ENCODE measurements around the gene PRPF19.

The PRPF19 gene

GRCh38 chr11:60849641-60850520 lies 56.5 kb downstream of the PRPF19 start:
- WGBS (ENCODE audit: insufficient coverage, insufficient read length) = no CpG with 5 or more reads among the region's 29 CpGs
- no peak overlapping the region for H3K27ac ChIP-seq (ENCODE audit: low read length)
- H3K27me3 ChIP-seq (ENCODE audit: control insufficient read depth, insufficient read depth, low read length) = no peaks in the 10 kb centered on the region
- peaks cover 2% of the 10 kb centered on the region; the same call in 1 of the 2 replicates for H3K4me1 ChIP-seq (ENCODE audit: control insufficient read depth, insufficient read depth, low read length)
- H3K36me3 ChIP-seq (ENCODE audit: control insufficient read depth, insufficient read depth, low read length) = peaks cover 21% of the 10 kb centered on the region
- H3K9me3 ChIP-seq (ENCODE audit: control insufficient read depth, insufficient read depth, low read length) = no peaks in the 10 kb centered on the region
- H3K4me3 ChIP-seq (ENCODE audit: low read length) = no peak overlapping the region
- DNase-seq (ENCODE audit: low read depth, low spot score) = no peak

DNA sequence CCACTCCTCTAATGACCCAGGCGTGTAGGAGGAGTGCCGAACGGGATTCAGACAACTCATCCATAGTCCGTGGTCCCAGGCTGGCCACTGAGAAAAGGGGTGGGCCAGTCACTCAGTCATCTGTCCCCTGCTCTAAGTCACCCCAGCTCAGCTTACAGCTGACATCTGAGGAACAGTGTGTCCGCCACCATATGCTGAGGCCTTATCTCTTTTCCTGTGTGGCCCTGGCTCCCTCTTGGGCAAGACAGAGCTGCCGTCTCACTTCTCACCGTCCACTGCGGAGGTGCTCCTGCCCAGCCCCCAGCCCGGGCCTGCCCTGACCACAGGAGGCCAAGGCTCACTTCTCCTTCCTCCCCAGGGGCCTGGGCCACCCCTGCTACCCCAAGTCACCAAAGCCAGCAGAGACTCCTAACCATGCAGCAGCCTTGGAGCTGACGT lies 57.7 kb downstream of the PRPF19 start:
- H3K4me1 ChIP-seq (ENCODE audit: control insufficient read depth, insufficient read depth, low read length) = peaks cover 3% of the 10 kb centered on the region; the same call in 1 of the 2 replicates
- no CpG with 5 or more reads among the region's 10 CpGs for WGBS (ENCODE audit: insufficient coverage, insufficient read length)
- H3K27ac ChIP-seq (ENCODE audit: low read length) = no peak overlapping the region
- peaks cover 21% of the 10 kb centered on the region for H3K36me3 ChIP-seq (ENCODE audit: control insufficient read depth, insufficient read depth, low read length)
- DNase-seq (ENCODE audit: low read depth, low spot score) = no peak
- H3K9me3 ChIP-seq (ENCODE audit: control insufficient read depth, insufficient read depth, low read length) = no peaks in the 10 kb centered on the region
- H3K27me3 ChIP-seq (ENCODE audit: control insufficient read depth, insufficient read depth, low read length) = no peaks in the 10 kb centered on the region
- no peak overlapping the region for H3K4me3 ChIP-seq (ENCODE audit: low read length)

- Histone ChIP-seq H3K27ac (ENCODE audit: low read length) (no peak overlapping the region), H3K36me3 (ENCODE audit: control insufficient read depth, insufficient read depth, low read length) (peaks cover 21% of the 10 kb centered on the region)
Measured at GRCh38 chr11:60847896-60848295, 58.5 kb downstream of the PRPF19 start.

DNA sequence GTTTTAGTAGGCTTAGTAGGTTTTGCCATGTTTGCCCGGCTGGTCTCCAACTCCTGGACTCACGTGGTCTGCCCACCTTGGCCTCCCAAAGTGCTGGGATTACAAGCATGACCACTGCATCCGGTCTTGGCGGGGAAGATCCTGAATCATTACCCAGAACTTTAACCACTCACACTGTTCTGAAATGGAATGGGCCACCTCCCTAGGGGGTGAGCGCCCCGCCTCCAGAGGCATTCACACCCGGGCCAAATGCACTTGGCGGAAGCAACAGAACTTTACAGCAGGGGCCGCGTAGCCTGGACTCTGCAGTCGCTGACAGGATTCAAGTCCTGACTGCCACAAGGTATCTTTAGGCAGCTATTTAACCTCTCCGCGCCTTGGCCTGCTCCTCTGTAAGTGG lies 59.1 kb downstream of the PRPF19 start:
- no peak for DNase-seq (ENCODE audit: low read depth, low spot score)
- Histone ChIP-seq H3K27ac (ENCODE audit: low read length) (no peak overlapping the region), H3K4me3 (ENCODE audit: low read length) (no peak overlapping the region), H3K9me3 (ENCODE audit: control insufficient read depth, insufficient read depth, low read length) (no peaks in the 10 kb centered on the region), H3K36me3 (ENCODE audit: control insufficient read depth, insufficient read depth, low read length) (peaks cover 21% of the 10 kb centered on the region), H3K4me1 (ENCODE audit: control insufficient read depth, insufficient read depth, low read length) (peaks cover 1% of the 10 kb centered on the region; the same call in 1 of the 2 replicates), H3K27me3 (ENCODE audit: control insufficient read depth, insufficient read depth, low read length) (no peaks in the 10 kb centered on the region)
- WGBS (ENCODE audit: insufficient coverage, insufficient read length) = no CpG with 5 or more reads among the region's 13 CpGs

More at GRCh38 chr11:60847896-60848295, 58.5 kb downstream of the PRPF19 start:
- H3K27me3 ChIP-seq (ENCODE audit: control insufficient read depth, insufficient read depth, low read length) = no peaks in the 10 kb centered on the region
- no peak for DNase-seq (ENCODE audit: low read depth, low spot score)
- H3K9me3 ChIP-seq (ENCODE audit: control insufficient read depth, insufficient read depth, low read length) = no peaks in the 10 kb centered on the region
- WGBS (ENCODE audit: insufficient coverage, insufficient read length) = no CpG with 5 or more reads among the region's 12 CpGs
- H3K4me3 ChIP-seq (ENCODE audit: low read length) = no peak overlapping the region
- peaks cover 3% of the 10 kb centered on the region; the same call in 1 of the 2 replicates for H3K4me1 ChIP-seq (ENCODE audit: control insufficient read depth, insufficient read depth, low read length)

GRCh38 chr11:60845338-60845737 lies 61.0 kb downstream of the PRPF19 start:
- Histone ChIP-seq H3K4me1 (ENCODE audit: control insufficient read depth, insufficient read depth, low read length) (peaks cover 1% of the 10 kb centered on the region; the same call in 1 of the 2 replicates), H3K36me3 (ENCODE audit: control insufficient read depth, insufficient read depth, low read length) (peaks cover 16% of the 10 kb centered on the region), H3K27ac (ENCODE audit: low read length) (no peak overlapping the region), H3K4me3 (ENCODE audit: low read length) (no peak overlapping the region), H3K9me3 (ENCODE audit: control insufficient read depth, insufficient read depth, low read length) (no peaks in the 10 kb centered on the region), H3K27me3 (ENCODE audit: control insufficient read depth, insufficient read depth, low read length) (no peaks in the 10 kb centered on the region)
- WGBS (ENCODE audit: insufficient coverage, insufficient read length) = no CpG with 5 or more reads among the region's 8 CpGs
- DNase-seq (ENCODE audit: low read depth, low spot score) = no peak

DNA sequence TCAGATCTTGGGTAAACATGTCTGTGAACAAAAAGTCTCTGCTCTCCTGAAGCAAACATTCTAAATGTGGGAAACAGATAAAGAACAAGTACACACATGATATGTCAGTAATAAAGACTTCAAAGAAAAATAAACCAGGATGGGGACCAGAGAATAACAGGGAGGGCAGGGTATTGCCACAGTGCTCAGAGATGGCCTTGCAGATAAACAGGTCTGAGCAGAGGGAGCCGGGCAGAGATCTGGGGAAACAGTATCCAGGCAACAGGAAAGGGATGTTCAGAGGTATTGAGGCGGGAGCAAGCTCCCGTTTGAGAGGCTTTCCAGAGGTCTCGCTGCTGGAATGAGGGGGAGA lies 61.5 kb downstream of the PRPF19 start:
- Histone ChIP-seq H3K27ac (ENCODE audit: low read length) (no peak overlapping the region), H3K27me3 (ENCODE audit: control insufficient read depth, insufficient read depth, low read length) (no peaks in the 10 kb centered on the region), H3K4me3 (ENCODE audit: low read length) (no peak overlapping the region), H3K36me3 (ENCODE audit: control insufficient read depth, insufficient read depth, low read length) (peaks cover 16% of the 10 kb centered on the region), H3K4me1 (ENCODE audit: control insufficient read depth, insufficient read depth, low read length) (peaks cover 1% of the 10 kb centered on the region; the same call in 1 of the 2 replicates), H3K9me3 (ENCODE audit: control insufficient read depth, insufficient read depth, low read length) (no peaks in the 10 kb centered on the region)
- WGBS (ENCODE audit: insufficient coverage, insufficient read length) = no CpG with 5 or more reads among the region's 4 CpGs
- DNase-seq (ENCODE audit: low read depth, low spot score) = no peak

DNA sequence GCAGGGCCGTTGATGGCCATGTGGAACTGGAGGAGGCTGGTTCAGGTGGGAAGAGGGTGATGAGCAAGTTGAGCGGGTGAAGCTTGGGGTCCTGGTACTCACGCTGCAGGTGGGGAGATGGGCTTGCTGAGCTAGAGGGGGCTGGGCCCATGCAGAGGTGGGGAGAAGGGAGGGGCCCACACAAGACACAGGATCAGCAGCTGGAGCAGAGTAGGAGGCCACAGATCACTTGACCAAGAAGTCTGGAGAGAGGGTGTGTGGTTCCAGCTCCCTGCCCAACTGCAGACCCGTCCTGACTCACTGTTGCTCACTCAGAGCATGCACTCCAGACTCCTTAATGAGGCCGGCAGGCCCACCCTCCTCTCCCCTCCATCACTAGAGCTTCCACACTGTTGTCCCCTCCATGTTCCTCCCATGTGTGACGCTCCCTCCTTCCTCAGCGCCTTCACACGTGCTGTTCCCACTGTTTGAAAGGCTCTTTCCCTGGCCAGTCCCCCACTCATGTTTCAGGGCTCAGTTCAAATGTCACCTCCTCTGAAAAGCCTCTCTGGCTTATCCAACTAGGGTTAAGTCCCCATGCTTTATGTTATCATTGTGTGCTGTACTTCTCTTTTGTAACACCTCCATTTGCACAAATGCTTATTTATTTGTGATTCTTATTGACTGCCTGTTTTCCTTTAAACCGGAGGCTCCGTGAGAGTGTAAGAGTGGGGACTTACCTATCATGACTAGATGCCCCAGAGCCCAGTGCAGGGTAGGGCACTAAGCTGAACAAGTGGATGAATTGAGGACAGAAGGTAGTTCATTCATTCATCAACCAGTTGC lies 62.1 kb downstream of the PRPF19 start:
- no peak for DNase-seq (ENCODE audit: low read depth, low spot score)
- no CpG with 5 or more reads among the region's 10 CpGs for WGBS (ENCODE audit: insufficient coverage, insufficient read length)
- no peaks in the 10 kb centered on the region for H3K9me3 ChIP-seq (ENCODE audit: control insufficient read depth, insufficient read depth, low read length)
- peaks cover 1% of the 10 kb centered on the region; the same call in 1 of the 2 replicates for H3K4me1 ChIP-seq (ENCODE audit: control insufficient read depth, insufficient read depth, low read length)
- peaks cover 12% of the 10 kb centered on the region for H3K36me3 ChIP-seq (ENCODE audit: control insufficient read depth, insufficient read depth, low read length)
- H3K4me3 ChIP-seq (ENCODE audit: low read length) = no peak overlapping the region
- no peaks in the 10 kb centered on the region for H3K27me3 ChIP-seq (ENCODE audit: control insufficient read depth, insufficient read depth, low read length)
- no peak overlapping the region for H3K27ac ChIP-seq (ENCODE audit: low read length)

GRCh38 chr11:60842668-60843600 lies 63.5 kb downstream of the PRPF19 start:
- Histone ChIP-seq H3K27me3 (ENCODE audit: control insufficient read depth, insufficient read depth, low read length) (no peaks in the 10 kb centered on the region), H3K4me1 (ENCODE audit: control insufficient read depth, insufficient read depth, low read length) (peaks cover 1% of the 10 kb centered on the region; the same call in 1 of the 2 replicates), H3K36me3 (ENCODE audit: control insufficient read depth, insufficient read depth, low read length) (no peaks in the 10 kb centered on the region; the same call in 1 of the 2 replicates), H3K9me3 (ENCODE audit: control insufficient read depth, insufficient read depth, low read length) (no peaks in the 10 kb centered on the region), H3K4me3 (ENCODE audit: low read length) (peak overlapping the region; percentile 87), H3K27ac (ENCODE audit: low read length) (no peak overlapping the region)
- no CpG with 5 or more reads among the region's 23 CpGs for WGBS (ENCODE audit: insufficient coverage, insufficient read length)
- no peak for DNase-seq (ENCODE audit: low read depth, low spot score)

DNA sequence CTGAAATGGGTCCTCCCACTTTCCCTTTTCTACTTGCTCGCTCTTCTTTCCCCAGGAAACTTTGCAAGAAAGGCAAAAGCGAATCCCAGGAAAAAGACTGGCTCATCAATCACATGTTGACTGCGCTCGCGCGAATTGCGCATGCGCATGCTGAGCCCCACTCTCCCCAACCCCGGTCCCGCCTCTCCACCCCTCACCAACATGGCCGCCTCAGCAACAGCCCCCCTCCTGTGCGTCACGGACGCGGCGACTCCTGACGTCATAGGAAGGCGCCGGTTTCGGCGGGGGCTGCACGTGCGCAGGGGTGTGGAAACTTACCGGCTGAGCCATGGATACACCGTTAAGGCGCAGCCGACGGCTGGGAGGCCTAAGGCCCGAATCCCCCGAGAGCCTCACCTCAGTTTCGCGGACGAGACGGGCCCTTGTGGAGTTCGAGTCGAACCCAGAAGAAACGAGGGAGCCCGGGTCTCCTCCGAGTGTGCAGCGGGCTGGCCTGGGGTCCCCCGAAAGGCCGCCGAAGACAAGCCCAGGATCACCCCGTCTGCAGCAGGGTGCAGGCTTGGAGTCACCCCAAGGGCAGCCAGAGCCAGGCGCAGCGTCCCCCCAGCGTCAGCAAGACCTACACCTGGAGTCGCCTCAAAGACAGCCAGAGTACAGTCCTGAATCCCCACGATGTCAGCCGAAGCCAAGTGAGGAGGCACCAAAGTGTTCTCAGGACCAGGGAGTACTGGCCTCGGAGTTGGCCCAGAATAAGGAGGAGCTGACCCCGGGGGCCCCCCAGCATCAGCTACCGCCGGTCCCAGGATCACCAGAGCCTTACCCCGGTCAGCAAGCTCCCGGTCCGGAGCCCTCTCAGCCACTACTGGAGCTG lies 64.4 kb downstream of the PRPF19 start, which contains the start of gene CCDC86:
CCDC86 (plus strand) TSS at position 317 of the 871 bp plus-strand sequence; CDS start at position 329, 12 bp downstream.
- no peaks in the 10 kb centered on the region for H3K27me3 ChIP-seq (ENCODE audit: control insufficient read depth, insufficient read depth, low read length)
- H3K36me3 ChIP-seq (ENCODE audit: control insufficient read depth, insufficient read depth, low read length) = no peaks in the 10 kb centered on the region
- peak within 1 kb of the TSS; percentile 87 for H3K4me3 ChIP-seq (ENCODE audit: low read length)
- WGBS (ENCODE audit: insufficient coverage, insufficient read length) = no CpG with 5 or more reads among the region's 57 CpGs
- no peaks in the 10 kb centered on the region for H3K9me3 ChIP-seq (ENCODE audit: control insufficient read depth, insufficient read depth, low read length)
- no peak within 1 kb of the TSS for H3K27ac ChIP-seq (ENCODE audit: low read length)
- peak; percentile 90 for DNase-seq (ENCODE audit: low read depth, low spot score)
- peaks cover 1% of the 10 kb centered on the region; the same call in 1 of the 2 replicates for H3K4me1 ChIP-seq (ENCODE audit: control insufficient read depth, insufficient read depth, low read length)
